Endodermal cell (in vitro differentiated cells): ENCODE measurements around the gene HAPLN3. TPM values are rescaled to one million over a fixed set of nuclear protein-coding genes. Genes with fewer than 3 reads are reported as not detected.

Source experiments
- DNase-seq: peaks from one replicate; pipeline ENCODE4 v3.0.0-alpha.2; 2017
- H3K27ac ChIP-seq: 2 replicates; pipeline ENCODE4 v1.5.1; 2013; ENCODE audit warnings: mild to moderate bottlenecking, low read depth, low read length, moderate library complexity
- H3K27me3 ChIP-seq: 2 replicates; pipeline ENCODE4 v1.6.1; 2013; ENCODE audit warnings: mild to moderate bottlenecking, low read length, moderate library complexity; ENCODE audit not compliant: insufficient read depth, control insufficient read depth, poor library complexity, severe bottlenecking
- H3K36me3 ChIP-seq: 2 replicates; pipeline ENCODE4 v1.7.0; 2013; ENCODE audit warnings: mild to moderate bottlenecking, low read length, moderate library complexity; ENCODE audit not compliant: control insufficient read depth, insufficient read depth
- H3K4me1 ChIP-seq: one replicate; pipeline ENCODE4 v1.7.0; 2013; ENCODE audit warnings: low read length; ENCODE audit not compliant: control insufficient read depth, insufficient read depth
- H3K4me3 ChIP-seq: 2 replicates; pipeline ENCODE4 v1.5.1; 2013; ENCODE audit warnings: mild to moderate bottlenecking, low read length, moderate library complexity
- H3K9ac ChIP-seq: 2 replicates; pipeline ENCODE4 v1.6.1; 2013; ENCODE audit warnings: mild to moderate bottlenecking, low read length, moderate library complexity; ENCODE audit not compliant: poor library complexity, severe bottlenecking; ENCODE audit errors: extremely low read depth
- H3K9me3 ChIP-seq: 2 replicates; pipeline ENCODE4 v1.6.1; 2013; ENCODE audit warnings: mild to moderate bottlenecking, low read length, moderate library complexity; ENCODE audit not compliant: control insufficient read depth
- H3K27ac Mint-ChIP-seq: 2 replicates; pipeline ENCODE4 v1.8.0; 2020; ENCODE audit warnings: mixed read lengths
- H3K27me3 Mint-ChIP-seq: 2 replicates; pipeline ENCODE4 v1.8.0; 2021; ENCODE audit warnings: mild to moderate bottlenecking, mixed read lengths; ENCODE audit not compliant: insufficient read depth
- H3K36me3 Mint-ChIP-seq: 2 replicates; pipeline ENCODE4 v1.8.0; 2020; ENCODE audit warnings: low read depth, mixed read lengths
- H3K4me1 Mint-ChIP-seq: 2 replicates; pipeline ENCODE4 v1.8.0; 2020; ENCODE audit warnings: mixed read lengths
- H3K4me3 Mint-ChIP-seq: 2 replicates; pipeline ENCODE4 v1.8.0; 2020; ENCODE audit warnings: mild to moderate bottlenecking, moderate library complexity, mixed read lengths
- H3K9me3 Mint-ChIP-seq: 2 replicates; pipeline ENCODE4 v1.8.0; 2020; ENCODE audit warnings: mild to moderate bottlenecking, mixed read lengths
- CTCF ChIP-seq: fragments of 200-600 bp; sonication (generic); conservative IDR thresholded peaks from 2 replicates; pipeline ENCODE4 v1.5.0; 2021; ENCODE audit warnings: antibody characterized with exemption, mild to moderate bottlenecking
- WGBS, 2 experiments: methylation state at CpG; one replicate each; pipeline versions ENCODE4 v1.1.5 to v1.1.7; 2013; ENCODE audit warnings: missing lambda C conversion rate in 2 of 2, mixed read lengths in 1 of 2; ENCODE audit not compliant: insufficient coverage in 1 of 2, insufficient read length in 1 of 2; 5-methylcytosine and 5-hydroxymethylcytosine counted together
- total RNA-seq, 2 donors: library from RNA; stranded (reverse); fragmentation: NEBNext Ultra II Directional in 1 of 2; extraction: Animal tissue kit (Norgen Biotek cat#: 25700) in 1 of 2; gene quantifications; 2 replicates in 1 of 2; 3 replicates in 1 of 2; pipeline ENCODE4 v1.2.1, GENCODE V29; 2021

Gene HAPLN3
- total RNA-seq, 2 donors from 2014 or later: 5.8 to 15.6 TPM

- Mint-ChIP-seq H3K4me1 (peaks cover 24% of the 10 kb centered on the region), H3K27me3 (peaks cover 4% of the 10 kb centered on the region), H3K27ac (peak within 1 kb of the TSS; percentile 92), H3K4me3 (peak within 1 kb of the TSS; percentile 76), H3K36me3 (peaks cover 30% of the 10 kb centered on the region), H3K9me3 (no peaks in the 10 kb centered on the region)
- peak within 1 kb of the TSS; percentile 92 for H3K4me3 ChIP-seq
- H3K27me3 ChIP-seq: no peaks in the 10 kb centered on the region
- H3K27ac ChIP-seq: peak within 1 kb of the TSS; percentile 82
- TF ChIP-seq CTCF: peak; percentile 49
- WGBS, 2 experiments: 2% methylated on average over 17 to 67 of the region's 67 CpGs
- peak within 1 kb of the TSS; percentile 86 for H3K9ac ChIP-seq
- peak; percentile 94 for DNase-seq
- H3K36me3 ChIP-seq: peaks cover 21% of the 10 kb centered on the region
- no peaks in the 10 kb centered on the region for H3K9me3 ChIP-seq
- H3K4me1 ChIP-seq: no peaks in the 10 kb centered on the region
Measured at GRCh38 chr15:88913017-88913849, 17.9 kb upstream of the HAPLN3 start, which contains the start of gene MFGE8. MFGE8 (minus strand) TSS chr15:88913379; CDS start chr15:88913319, 60 bp downstream.

GRCh38 chr15:88912500-88912921, 17.2 kb upstream of the HAPLN3 start:
- 1 to 3% methylated on average over 12 to 20 of the region's 20 CpGs for WGBS, 2 experiments
- H3K4me3 ChIP-seq: peak overlapping the region; percentile 92
- H3K4me1 Mint-ChIP-seq: peaks cover 24% of the 10 kb centered on the region
- H3K36me3 Mint-ChIP-seq: peaks cover 35% of the 10 kb centered on the region
- no peaks in the 10 kb centered on the region for H3K9me3 Mint-ChIP-seq
- peaks cover 2% of the 10 kb centered on the region for H3K27me3 Mint-ChIP-seq
- no peaks in the 10 kb centered on the region for H3K27me3 ChIP-seq
- peak overlapping the region; percentile 79 for H3K27ac Mint-ChIP-seq
- H3K27ac ChIP-seq: peak overlapping the region; percentile 82
- H3K4me1 ChIP-seq: no peaks in the 10 kb centered on the region
- TF ChIP-seq CTCF: no peak
- DNase-seq: peak; percentile 78
- no peaks in the 10 kb centered on the region for H3K9me3 ChIP-seq
- H3K36me3 ChIP-seq: peaks cover 28% of the 10 kb centered on the region
- H3K4me3 Mint-ChIP-seq: peak overlapping the region; percentile 76
- peak overlapping the region; percentile 86 for H3K9ac ChIP-seq

GRCh38 chr15:88911766-88912118, 16.4 kb upstream of the HAPLN3 start:
- Mint-ChIP-seq H3K27ac (peak overlapping the region; percentile 79), H3K36me3 (peaks cover 43% of the 10 kb centered on the region), H3K9me3 (no peaks in the 10 kb centered on the region), H3K4me3 (peak overlapping the region; percentile 76), H3K4me1 (peaks cover 24% of the 10 kb centered on the region), H3K27me3 (no peaks in the 10 kb centered on the region)
- Histone ChIP-seq H3K9ac (peak overlapping the region; percentile 86), H3K27me3 (no peaks in the 10 kb centered on the region), H3K9me3 (no peaks in the 10 kb centered on the region), H3K4me3 (peak overlapping the region; percentile 92), H3K36me3 (peaks cover 35% of the 10 kb centered on the region), H3K27ac (no peak overlapping the region), H3K4me1 (no peaks in the 10 kb centered on the region)
- TF ChIP-seq CTCF: peak; percentile 18
- WGBS, 2 experiments: 10 to 15% methylated on average over 2 to 3 of the region's 5 CpGs
- DNase-seq: peak; percentile 89
